GM12892 (cell line): ENCODE measurements around the gene PTPN23.

ENCODE experiments used
- POLR2A ChIP-seq: IDR thresholded peaks from 2 replicates; pipeline ENCODE4 v1.6.1; 2011; ENCODE audit warnings: low read depth, low read length, control low read depth
- TAF1 ChIP-seq: IDR thresholded peaks from 2 replicates; pipeline ENCODE4 v1.6.1; 2011; ENCODE audit warnings: low read depth, mild to moderate bottlenecking, control low read depth, low read length, borderline replicate concordance

GRCh38 chr3:47399016-47399415, 18.2 kb downstream of the PTPN23 start:
- no peak for TF ChIP-seq TAF1
- TF ChIP-seq POLR2A: no peak
